GM19238 (cell line): ENCODE results near the gene ZCCHC2.

ENCODE experiments used
- DNase-seq: peaks from one replicate; pipeline ENCODE4 v3.0.0; 2011; ENCODE audit warnings: low spot score; ENCODE audit not compliant: insufficient read length

The ZCCHC2 gene

GRCh38 chr18:62522504-62523254 is at the start of gene ZCCHC2:
TSS of gene ZCCHC2 (plus strand) at chr18:62523025. CDS start at chr18:62523425, 400 bp downstream.
- peak; percentile 87 for DNase-seq

GRCh38 chr18:62479574-62479973 is 43.3 kb upstream of the ZCCHC2 start:
- DNase-seq: no peak

- DNase-seq: no peak
Measured at GRCh38 chr18:62480927-62481326, 41.9 kb upstream of the ZCCHC2 start.

- DNase-seq: no peak
Measured at GRCh38 chr18:62484941-62485340, 37.9 kb upstream of the ZCCHC2 start.

- DNase-seq: no peak
Measured at GRCh38 chr18:62485684-62486083, 37.1 kb upstream of the ZCCHC2 start.

- no peak for DNase-seq
Measured at GRCh38 chr18:62486290-62486964, 36.4 kb upstream of the ZCCHC2 start.

- DNase-seq: no peak
Measured at GRCh38 chr18:62487161-62487560, 35.7 kb upstream of the ZCCHC2 start.

- DNase-seq: no peak
Measured at GRCh38 chr18:62490967-62491695, 31.7 kb upstream of the ZCCHC2 start.

GRCh38 chr18:62493033-62493862 is 29.6 kb upstream of the ZCCHC2 start:
- no peak for DNase-seq

GRCh38 chr18:62494764-62495163 is 28.1 kb upstream of the ZCCHC2 start:
- DNase-seq: no peak

- DNase-seq: no peak
Measured at GRCh38 chr18:62496262-62496661, 26.6 kb upstream of the ZCCHC2 start.

GRCh38 chr18:62497190-62497772 is 25.5 kb upstream of the ZCCHC2 start:
- no peak for DNase-seq

GRCh38 chr18:62498616-62499262 is 24.1 kb upstream of the ZCCHC2 start:
- DNase-seq: no peak

GRCh38 chr18:62499263-62499650 is 23.6 kb upstream of the ZCCHC2 start:
- no peak for DNase-seq

- DNase-seq: no peak
Measured at GRCh38 chr18:62500174-62500573, 22.7 kb upstream of the ZCCHC2 start.

GRCh38 chr18:62500966-62501591 is 21.7 kb upstream of the ZCCHC2 start:
- no peak for DNase-seq

- no peak for DNase-seq
Measured at GRCh38 chr18:62505669-62506494, 16.9 kb upstream of the ZCCHC2 start.

GRCh38 chr18:62506495-62507143 is 16.2 kb upstream of the ZCCHC2 start:
- no peak for DNase-seq

- DNase-seq: no peak
Measured at GRCh38 chr18:62509779-62510178, 13.0 kb upstream of the ZCCHC2 start.
